ENCODE measurements around the gene TAS2R40.

DNA sequence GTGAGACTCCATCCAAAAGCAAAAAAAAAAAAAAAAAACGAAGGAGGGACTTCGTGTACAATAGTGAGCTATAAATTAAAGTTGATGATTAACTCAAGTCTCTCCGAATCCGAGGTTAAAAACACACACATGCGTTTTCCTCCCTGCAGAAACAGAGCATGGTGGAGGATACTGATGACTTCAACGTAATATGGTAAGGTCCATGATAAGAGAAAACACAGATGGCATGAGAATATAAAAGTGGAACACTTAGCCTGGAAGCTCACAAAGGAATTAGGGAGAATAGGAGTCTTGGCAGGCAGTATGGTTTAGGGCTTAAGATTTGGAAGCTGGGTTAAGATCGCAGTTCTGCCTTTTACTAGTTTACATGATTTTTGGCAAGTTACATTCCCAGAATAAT lies 21.3 kb downstream of the TAS2R40 start:
- TF ChIP-seq RFX5 (IDR thresholded peaks at IDR 0.05; ENCODE audit: low read length) (no peak), EP300 (IDR thresholded peaks at IDR 0.05; ENCODE audit: borderline replicate concordance in 1 of 2, low read depth in 1 of 2, low read length in 1 of 2) (no peak), EZH2phosphoT487 (IDR thresholded peaks at IDR 0.05; ENCODE audit: borderline replicate concordance, low read depth) (no peak), POLR2AphosphoS5 (IDR thresholded peaks at IDR 0.05; ENCODE audit: low read depth, low read length) (no peak), TAF1 (IDR thresholded peaks at IDR 0.05; ENCODE audit: borderline replicate concordance, low read depth, low read length) (no peak), JUND (IDR thresholded peaks at IDR 0.05) (no peak), YY1 (IDR thresholded peaks at IDR 0.05; ENCODE audit: low read depth) (no peak)
- TF ChIP-seq, protein P1, sequence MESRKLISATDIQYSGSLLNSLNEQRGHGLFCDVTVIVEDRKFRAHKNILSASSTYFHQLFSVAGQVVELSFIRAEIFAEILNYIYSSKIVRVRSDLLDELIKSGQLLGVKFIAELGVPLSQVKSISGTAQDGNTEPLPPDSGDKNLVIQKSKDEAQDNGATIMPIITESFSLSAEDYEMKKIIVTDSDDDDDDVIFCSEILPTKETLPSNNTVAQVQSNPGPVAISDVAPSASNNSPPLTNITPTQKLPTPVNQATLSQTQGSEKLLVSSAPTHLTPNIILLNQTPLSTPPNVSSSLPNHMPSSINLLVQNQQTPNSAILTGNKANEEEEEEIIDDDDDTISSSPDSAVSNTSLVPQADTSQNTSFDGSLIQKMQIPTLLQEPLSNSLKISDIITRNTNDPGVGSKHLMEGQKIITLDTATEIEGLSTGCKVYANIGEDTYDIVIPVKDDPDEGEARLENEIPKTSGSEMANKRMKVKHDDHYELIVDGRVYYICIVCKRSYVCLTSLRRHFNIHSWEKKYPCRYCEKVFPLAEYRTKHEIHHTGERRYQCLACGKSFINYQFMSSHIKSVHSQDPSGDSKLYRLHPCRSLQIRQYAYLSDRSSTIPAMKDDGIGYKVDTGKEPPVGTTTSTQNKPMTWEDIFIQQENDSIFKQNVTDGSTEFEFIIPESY (IDR thresholded peaks at IDR 0.05; ENCODE audit: borderline replicate concordance, low read depth): no peak
- TF ChIP-seq, protein P2, sequence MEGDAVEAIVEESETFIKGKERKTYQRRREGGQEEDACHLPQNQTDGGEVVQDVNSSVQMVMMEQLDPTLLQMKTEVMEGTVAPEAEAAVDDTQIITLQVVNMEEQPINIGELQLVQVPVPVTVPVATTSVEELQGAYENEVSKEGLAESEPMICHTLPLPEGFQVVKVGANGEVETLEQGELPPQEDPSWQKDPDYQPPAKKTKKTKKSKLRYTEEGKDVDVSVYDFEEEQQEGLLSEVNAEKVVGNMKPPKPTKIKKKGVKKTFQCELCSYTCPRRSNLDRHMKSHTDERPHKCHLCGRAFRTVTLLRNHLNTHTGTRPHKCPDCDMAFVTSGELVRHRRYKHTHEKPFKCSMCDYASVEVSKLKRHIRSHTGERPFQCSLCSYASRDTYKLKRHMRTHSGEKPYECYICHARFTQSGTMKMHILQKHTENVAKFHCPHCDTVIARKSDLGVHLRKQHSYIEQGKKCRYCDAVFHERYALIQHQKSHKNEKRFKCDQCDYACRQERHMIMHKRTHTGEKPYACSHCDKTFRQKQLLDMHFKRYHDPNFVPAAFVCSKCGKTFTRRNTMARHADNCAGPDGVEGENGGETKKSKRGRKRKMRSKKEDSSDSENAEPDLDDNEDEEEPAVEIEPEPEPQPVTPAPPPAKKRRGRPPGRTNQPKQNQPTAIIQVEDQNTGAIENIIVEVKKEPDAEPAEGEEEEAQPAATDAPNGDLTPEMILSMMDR (IDR thresholded peaks at IDR 0.05): no peak
- TF ChIP-seq, protein P3, sequence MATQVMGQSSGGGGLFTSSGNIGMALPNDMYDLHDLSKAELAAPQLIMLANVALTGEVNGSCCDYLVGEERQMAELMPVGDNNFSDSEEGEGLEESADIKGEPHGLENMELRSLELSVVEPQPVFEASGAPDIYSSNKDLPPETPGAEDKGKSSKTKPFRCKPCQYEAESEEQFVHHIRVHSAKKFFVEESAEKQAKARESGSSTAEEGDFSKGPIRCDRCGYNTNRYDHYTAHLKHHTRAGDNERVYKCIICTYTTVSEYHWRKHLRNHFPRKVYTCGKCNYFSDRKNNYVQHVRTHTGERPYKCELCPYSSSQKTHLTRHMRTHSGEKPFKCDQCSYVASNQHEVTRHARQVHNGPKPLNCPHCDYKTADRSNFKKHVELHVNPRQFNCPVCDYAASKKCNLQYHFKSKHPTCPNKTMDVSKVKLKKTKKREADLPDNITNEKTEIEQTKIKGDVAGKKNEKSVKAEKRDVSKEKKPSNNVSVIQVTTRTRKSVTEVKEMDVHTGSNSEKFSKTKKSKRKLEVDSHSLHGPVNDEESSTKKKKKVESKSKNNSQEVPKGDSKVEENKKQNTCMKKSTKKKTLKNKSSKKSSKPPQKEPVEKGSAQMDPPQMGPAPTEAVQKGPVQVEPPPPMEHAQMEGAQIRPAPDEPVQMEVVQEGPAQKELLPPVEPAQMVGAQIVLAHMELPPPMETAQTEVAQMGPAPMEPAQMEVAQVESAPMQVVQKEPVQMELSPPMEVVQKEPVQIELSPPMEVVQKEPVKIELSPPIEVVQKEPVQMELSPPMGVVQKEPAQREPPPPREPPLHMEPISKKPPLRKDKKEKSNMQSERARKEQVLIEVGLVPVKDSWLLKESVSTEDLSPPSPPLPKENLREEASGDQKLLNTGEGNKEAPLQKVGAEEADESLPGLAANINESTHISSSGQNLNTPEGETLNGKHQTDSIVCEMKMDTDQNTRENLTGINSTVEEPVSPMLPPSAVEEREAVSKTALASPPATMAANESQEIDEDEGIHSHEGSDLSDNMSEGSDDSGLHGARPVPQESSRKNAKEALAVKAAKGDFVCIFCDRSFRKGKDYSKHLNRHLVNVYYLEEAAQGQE (IDR thresholded peaks at IDR 0.05; ENCODE audit: low read depth, low read length): no peak
- TF ChIP-seq, protein P4, sequence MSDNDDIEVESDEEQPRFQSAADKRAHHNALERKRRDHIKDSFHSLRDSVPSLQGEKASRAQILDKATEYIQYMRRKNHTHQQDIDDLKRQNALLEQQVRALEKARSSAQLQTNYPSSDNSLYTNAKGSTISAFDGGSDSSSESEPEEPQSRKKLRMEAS (IDR thresholded peaks at IDR 0.05; ENCODE audit: low read depth): no peak

All from SK-N-SH (cell line).